MCF 10A (cell line): ENCODE results near the gene PTPN11. TPM values are rescaled to one million over a fixed set of nuclear protein-coding genes. Genes with fewer than 3 reads are reported as not detected.
"Not testable (repeated sequence)": the region's sequence is repeated elsewhere in the genome, so short reads cannot be mapped to it uniquely, and the experiment has no call there.

ENCODE experiments used
- BruUV-seq: library from RNA; stranded (reverse); fragments of 400-500 nt; replicated peaks from 2 replicates; lab custom pipeline; 2021; lab: Mats Ljungman, UMichigan
- CTCF ChIA-PET: fragments of 300-600 bp; sonication (Branson Sonifier 250); formaldehyde crosslinking; extraction: SDS; loops from one replicate; lab custom pipeline; 2021; ENCODE audit warnings: antibody characterized with exemption, inconsistent platforms; lab: Yijun Ruan, JAX
- POLR2A ChIA-PET: fragments of 300-600, 350-650 bp; sonication (Branson Sonifier 250); formaldehyde crosslinking; extraction: SDS; loops from one replicate; lab custom pipeline; 2020; ENCODE audit warnings: antibody characterized with exemption, inconsistent platforms; lab: Yijun Ruan, JAX
- DNase-seq: peaks from one replicate; pipeline ENCODE4 v3.0.0-alpha.2; 2018; ENCODE audit not compliant: unreplicated experiment
- H3K27ac Mint-ChIP-seq: one replicate; pipeline ENCODE4 v1.8.0; 2022; ENCODE audit warnings: mild to moderate bottlenecking, low read depth, mixed read lengths; ENCODE audit not compliant: unreplicated experiment
- H3K27me3 Mint-ChIP-seq: one replicate; pipeline ENCODE4 v1.8.0; 2022; ENCODE audit warnings: mixed read lengths; ENCODE audit not compliant: insufficient read depth, unreplicated experiment
- H3K36me3 Mint-ChIP-seq: one replicate; pipeline ENCODE4 v1.8.0; 2022; ENCODE audit warnings: mild to moderate bottlenecking, moderate library complexity, mixed read lengths; ENCODE audit not compliant: insufficient read depth, unreplicated experiment
- H3K4me1 Mint-ChIP-seq: one replicate; pipeline ENCODE4 v1.8.0; 2022; ENCODE audit warnings: mixed read lengths; ENCODE audit not compliant: insufficient read depth, unreplicated experiment
- H3K4me3 Mint-ChIP-seq: one replicate; pipeline ENCODE4 v1.8.0; 2022; ENCODE audit warnings: mild to moderate bottlenecking, moderate library complexity, mixed read lengths; ENCODE audit not compliant: unreplicated experiment
- H3K9me3 Mint-ChIP-seq: one replicate; pipeline ENCODE4 v1.8.0; 2022; ENCODE audit warnings: mixed read lengths; ENCODE audit not compliant: unreplicated experiment
- intact Hi-C: fragments of 100-400 bp; cut with micrococcal nuclease; formaldehyde crosslinking; loops from 2 replicates; pipeline ENCODE4 v1.14.1; 2022
- total RNA-seq: library from RNA; stranded (reverse); gene quantifications from 2 replicates; pipeline ENCODE4 v1.2.3, GENCODE V29; 2022
- TF ChIP-seq, protein P1 (sequence below): fragments of 200-600 bp; IDR thresholded peaks from one replicate; pipeline ENCODE4 v1.8.0; 2022; ENCODE audit warnings: antibody characterized with exemption, mild to moderate bottlenecking; ENCODE audit not compliant: unreplicated experiment

PTPN11 gene
- total RNA-seq, 1 experiment from 2014 or later: 164 TPM

DNA sequence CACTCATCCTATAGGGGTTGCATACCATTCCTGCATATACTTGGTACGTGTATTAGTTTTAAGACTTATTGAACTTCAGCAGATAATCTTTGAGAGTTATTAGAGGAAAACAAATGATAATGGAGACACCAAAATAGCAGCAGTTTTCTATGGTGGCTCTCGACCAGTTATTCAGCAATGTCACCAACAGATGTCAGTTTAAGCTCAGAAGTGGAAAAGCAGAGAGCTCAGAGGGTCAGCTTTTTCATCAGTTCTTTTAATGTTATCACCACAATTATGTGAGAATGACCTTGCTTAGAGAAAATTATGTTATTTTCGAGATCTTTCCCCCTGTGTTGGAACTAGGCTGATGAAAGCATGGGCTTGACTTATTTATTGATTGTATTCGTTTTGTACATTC is 32.0 kb downstream of the PTPN11 start:
- intact Hi-C loops: no loop called here
- Mint-ChIP-seq H3K27me3 (no peaks in the 10 kb centered on the region), H3K4me1 (no peaks in the 10 kb centered on the region), H3K36me3 (peaks cover 83% of the 10 kb centered on the region), H3K4me3 (no peak overlapping the region), H3K9me3 (no peaks in the 10 kb centered on the region), H3K27ac (no peak overlapping the region)
- TF ChIP-seq, protein P1, sequence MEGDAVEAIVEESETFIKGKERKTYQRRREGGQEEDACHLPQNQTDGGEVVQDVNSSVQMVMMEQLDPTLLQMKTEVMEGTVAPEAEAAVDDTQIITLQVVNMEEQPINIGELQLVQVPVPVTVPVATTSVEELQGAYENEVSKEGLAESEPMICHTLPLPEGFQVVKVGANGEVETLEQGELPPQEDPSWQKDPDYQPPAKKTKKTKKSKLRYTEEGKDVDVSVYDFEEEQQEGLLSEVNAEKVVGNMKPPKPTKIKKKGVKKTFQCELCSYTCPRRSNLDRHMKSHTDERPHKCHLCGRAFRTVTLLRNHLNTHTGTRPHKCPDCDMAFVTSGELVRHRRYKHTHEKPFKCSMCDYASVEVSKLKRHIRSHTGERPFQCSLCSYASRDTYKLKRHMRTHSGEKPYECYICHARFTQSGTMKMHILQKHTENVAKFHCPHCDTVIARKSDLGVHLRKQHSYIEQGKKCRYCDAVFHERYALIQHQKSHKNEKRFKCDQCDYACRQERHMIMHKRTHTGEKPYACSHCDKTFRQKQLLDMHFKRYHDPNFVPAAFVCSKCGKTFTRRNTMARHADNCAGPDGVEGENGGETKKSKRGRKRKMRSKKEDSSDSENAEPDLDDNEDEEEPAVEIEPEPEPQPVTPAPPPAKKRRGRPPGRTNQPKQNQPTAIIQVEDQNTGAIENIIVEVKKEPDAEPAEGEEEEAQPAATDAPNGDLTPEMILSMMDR: no peak
- no peak for DNase-seq
- BruUV-seq: no TSS peak
- ChIA-PET POLR2A (interaction anchor here (0.6 kb wide), 1 partner anchor 355 kb away, joined by 3 read pairs; no protein-coding TSS in a partner anchor), CTCF (interaction anchor here (0.6 kb wide), 1 partner anchor 21 kb away, joined by 3 read pairs; no protein-coding TSS in a partner anchor)

DNA sequence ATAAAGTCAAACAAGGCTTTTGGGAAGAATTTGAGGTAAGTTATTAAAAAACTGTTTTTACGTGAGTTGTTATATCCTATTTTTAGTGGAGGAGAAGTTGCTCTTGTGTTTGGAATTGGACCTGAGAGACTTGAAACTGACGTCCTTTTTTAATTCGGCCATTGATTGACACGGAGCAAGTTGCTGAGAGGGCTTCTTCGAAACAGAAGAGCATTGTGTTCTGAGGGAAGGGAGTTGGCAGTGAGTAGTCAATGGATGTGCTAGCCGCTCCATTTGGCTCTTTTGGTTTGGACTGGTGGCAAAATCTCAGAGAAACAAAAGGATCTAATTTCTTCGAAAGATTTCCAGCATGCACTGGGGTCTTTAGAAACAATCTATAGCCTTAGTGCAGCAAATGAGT is 37.3 kb downstream of the PTPN11 start:
- intact Hi-C loops: no loop called here
- Mint-ChIP-seq H3K4me1 (no peaks in the 10 kb centered on the region), H3K4me3 (no peak overlapping the region), H3K27ac (no peak overlapping the region), H3K27me3 (no peaks in the 10 kb centered on the region), H3K36me3 (peaks cover 83% of the 10 kb centered on the region), H3K9me3 (no peaks in the 10 kb centered on the region)
- no peak for DNase-seq
- TF ChIP-seq, protein P1: no peak
- ChIA-PET POLR2A (no interaction called here), CTCF (interaction anchor here (1.0 kb wide), 1 partner anchor 17 kb away, joined by 6 read pairs; no protein-coding TSS in a partner anchor)
- BruUV-seq: no TSS peak

DNA sequence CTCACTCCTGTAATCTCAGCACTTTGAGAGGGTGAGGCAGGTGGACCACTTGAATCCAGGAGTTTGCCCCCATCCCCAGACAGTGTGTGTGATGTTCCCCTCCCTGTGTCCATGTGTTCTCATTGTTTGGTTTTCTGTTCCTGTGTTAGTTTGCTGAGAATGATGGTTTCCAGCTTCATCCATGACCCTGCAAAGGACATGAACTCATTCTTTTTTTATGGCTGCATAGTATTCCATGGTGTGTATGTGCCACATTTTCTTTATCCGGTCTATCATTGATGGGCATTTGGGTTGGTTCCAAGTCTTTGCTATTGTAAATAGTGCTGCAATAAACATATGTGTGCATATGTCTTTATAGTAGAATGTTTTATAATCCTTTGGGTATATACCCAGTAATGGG is 38.4 kb downstream of the PTPN11 start:
- H3K4me1 Mint-ChIP-seq, intact Hi-C loops, POLR2A ChIA-PET, CTCF ChIA-PET, H3K27me3 Mint-ChIP-seq, BruUV-seq, H3K27ac Mint-ChIP-seq, H3K9me3 Mint-ChIP-seq, DNase-seq, H3K4me3 Mint-ChIP-seq: not testable (repeated sequence)
- peaks cover 90% of the 10 kb centered on the region for H3K36me3 Mint-ChIP-seq

DNA sequence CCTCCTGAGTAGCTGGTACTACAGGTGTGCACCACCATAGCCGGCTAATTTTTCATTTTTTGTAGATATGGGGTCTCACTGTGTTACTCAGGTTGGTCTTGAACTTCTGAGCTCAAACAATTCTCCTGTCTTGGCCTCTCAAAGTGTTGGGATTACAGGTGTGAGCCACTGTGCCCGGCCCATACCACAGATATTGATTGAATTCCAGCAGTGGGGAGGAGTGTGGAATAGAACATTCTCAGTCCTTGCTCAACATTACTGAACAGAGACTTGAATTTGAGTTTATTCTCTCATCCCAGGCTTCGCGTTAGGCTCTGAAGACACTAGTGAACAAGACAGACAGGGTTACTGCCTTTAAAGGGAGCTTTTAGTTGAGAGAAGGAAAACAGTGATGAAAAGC is 39.6 kb downstream of the PTPN11 start:
- POLR2A ChIA-PET: no interaction called here
- Mint-ChIP-seq H3K9me3 (no peaks in the 10 kb centered on the region), H3K27ac (no peak overlapping the region), H3K27me3 (no peaks in the 10 kb centered on the region), H3K4me1 (no peaks in the 10 kb centered on the region), H3K36me3 (peaks cover 82% of the 10 kb centered on the region), H3K4me3 (no peak overlapping the region)
- DNase-seq: no peak
- TF ChIP-seq, protein P1: no peak
- intact Hi-C loops: no loop called here
- CTCF ChIA-PET: no interaction called here
- BruUV-seq: no TSS peak

DNA sequence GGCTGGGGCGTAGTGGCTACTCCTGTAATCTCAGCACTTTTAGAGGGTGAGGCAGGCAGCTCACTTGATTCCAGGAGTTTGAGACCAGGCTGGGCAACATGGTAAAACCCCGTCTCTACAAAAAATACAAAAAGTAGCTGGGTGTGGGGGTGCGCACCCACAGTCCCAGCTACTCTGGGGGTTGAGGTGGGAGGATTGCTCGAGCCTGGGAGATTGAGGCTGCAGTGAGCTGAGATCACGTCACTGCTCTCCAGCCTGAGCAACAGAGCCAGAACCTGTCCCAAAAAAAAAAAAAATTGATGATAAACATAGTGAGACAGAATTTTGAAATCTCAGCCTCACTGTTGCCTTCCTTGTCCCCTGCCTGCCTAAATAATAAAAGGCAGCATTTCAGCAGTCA is 40.0 kb downstream of the PTPN11 start:
- POLR2A ChIA-PET: no interaction called here
- CTCF ChIA-PET: no interaction called here
- BruUV-seq: no TSS peak

More for the DNA sequence above, 40.0 kb downstream of the PTPN11 start:
- Mint-ChIP-seq H3K36me3 (peaks cover 82% of the 10 kb centered on the region), H3K9me3 (no peaks in the 10 kb centered on the region), H3K27me3 (no peaks in the 10 kb centered on the region), H3K4me1 (no peaks in the 10 kb centered on the region), H3K4me3 (no peak overlapping the region), H3K27ac (no peak overlapping the region)
- intact Hi-C loops: no loop called here
- TF ChIP-seq, protein P1: no peak
- no peak for DNase-seq
